Breast epithelium (tissue), 4 donors: ENCODE measurements around the gene RAB24. TPM values are rescaled to one million over a fixed set of nuclear protein-coding genes. Genes with fewer than 3 reads are reported as not detected.

ENCODE experiments used
- DNase-seq, 2 donors: peaks; one replicate each; pipeline ENCODE4 v3.0.0-alpha.2; 2019; ENCODE audit warnings: low spot score in 2 of 2
- H3K27ac ChIP-seq, 2 donors: fragments of 200-600 bp; sonication (generic) in 1 of 2; one replicate each; pipeline ENCODE4 v1.5.1; 2016 to 2019; ENCODE audit warnings: mild to moderate bottlenecking in 1 of 2
- H3K27me3 ChIP-seq, 2 donors: fragments of 200-600 bp; sonication (generic) in 1 of 2; one replicate each; pipeline versions ENCODE4 v1.5.1 to v1.6.0; 2017 to 2019; ENCODE audit warnings: control low read depth in 1 of 2, mild to moderate bottlenecking in 1 of 2
- H3K36me3 ChIP-seq: fragments of 200-600 bp; one replicate; pipeline ENCODE4 v1.5.1; 2019
- H3K4me1 ChIP-seq, 2 donors: fragments of 200-600 bp; sonication (generic); one replicate each; pipeline ENCODE4 v1.5.1; 2016 to 2019; ENCODE audit warnings: control low read depth in 1 of 2
- H3K4me3 ChIP-seq, 3 donors: fragments of 200-600 bp; sonication (generic); 1 replicate in 2 of 3; 2 replicates in 1 of 3; pipeline ENCODE4 v1.5.1; 2016 to 2019; ENCODE audit warnings: mild to moderate bottlenecking in 3 of 3, moderate library complexity in 2 of 3
- H3K9me3 ChIP-seq, 2 donors: fragments of 200-600 bp; sonication (generic) in 1 of 2; one replicate each; pipeline ENCODE4 v1.5.1; 2016 to 2019; ENCODE audit warnings: control low read depth in 1 of 2
- POLR2A ChIP-seq: fragments of 450-650 bp; IDR thresholded peaks from one replicate; pipeline ENCODE4 v1.6.1; 2016; ENCODE audit warnings: antibody characterized with exemption, mild to moderate bottlenecking, moderate library complexity
- POLR2AphosphoS5 ChIP-seq, 3 donors: sonication (generic); formaldehyde crosslinking; IDR thresholded peaks; one replicate each; pipeline ENCODE4 v1.6.1; 2017; ENCODE audit warnings: antibody characterized with exemption in 3 of 3
- intact Hi-C: fragments of 100-400 bp; cut with DNase I; formaldehyde crosslinking; loops from one replicate; pipeline ENCODE4 v1.15.1; 2023; ENCODE audit warnings: low total_unique reads
- total RNA-seq, 3 donors: library from RNA; depleted of rRNA; stranded (reverse); fragments of >200 nt; gene quantifications; one replicate each; pipeline ENCODE4 v1.1.0, GENCODE V29; 2016
- TF ChIP-seq, protein P1 (sequence below), 3 donors: fragments of 450-650 bp; IDR thresholded peaks; one replicate each; pipeline ENCODE4 v1.5.1; 2016 to 2017; ENCODE audit warnings: antibody characterized with exemption in 3 of 3, mild to moderate bottlenecking in 3 of 3, moderate library complexity in 3 of 3

The RAB24 gene
- total RNA-seq, 3 donors from 2014 or later, result 21.4 to 62.9 (median 36.0) TPM

DNA sequence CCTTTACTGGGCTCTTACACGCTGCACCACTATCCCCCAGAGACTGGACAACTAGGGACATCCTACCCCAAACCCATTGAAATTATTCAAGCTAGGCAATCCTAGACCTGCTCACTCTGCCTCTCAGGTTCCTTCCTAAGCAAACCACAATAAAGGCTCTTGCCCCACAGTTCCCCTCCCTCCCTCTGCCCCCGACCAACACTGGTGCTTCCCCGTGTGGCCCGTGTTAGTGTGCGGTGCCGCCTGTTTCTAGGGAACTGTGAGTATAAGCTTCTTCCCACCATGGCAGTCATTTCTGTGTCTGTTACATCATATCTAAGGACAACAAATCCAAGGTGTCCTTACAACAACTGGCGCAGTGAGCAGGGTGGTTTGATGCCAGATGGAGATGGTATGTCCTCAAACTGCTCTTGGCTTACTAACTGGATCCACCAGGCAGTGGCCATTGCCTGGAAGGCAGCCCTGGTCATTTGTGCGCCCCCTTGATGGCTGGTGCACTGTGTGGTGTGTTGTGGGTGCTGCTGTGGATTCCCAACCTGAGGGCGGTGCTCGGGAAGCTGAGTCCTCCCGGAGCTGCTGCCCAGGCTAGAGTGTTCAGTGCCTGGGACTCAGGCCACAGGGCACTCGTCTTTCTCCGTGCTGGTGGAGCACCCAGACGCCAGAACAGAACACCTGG is 16.5 kb upstream of the RAB24 start:
- no peaks in the 10 kb centered on the region for H3K36me3 ChIP-seq
- no peak for DNase-seq
- intact Hi-C loops, result loop anchor here (5.0 to 10.0 kb wide), 2 partner anchors 45 to 208 kb away; no protein-coding TSS in a partner anchor
- H3K4me3 ChIP-seq, result no peak overlapping the region
- no peaks in the 10 kb centered on the region for H3K27me3 ChIP-seq
- no peak overlapping the region for H3K27ac ChIP-seq
- H3K4me1 ChIP-seq, result no peaks in the 10 kb centered on the region
- TF ChIP-seq POLR2A (no peak), POLR2AphosphoS5 (IDR thresholded peaks at IDR 0.05) (no peak)
- TF ChIP-seq, protein P1, sequence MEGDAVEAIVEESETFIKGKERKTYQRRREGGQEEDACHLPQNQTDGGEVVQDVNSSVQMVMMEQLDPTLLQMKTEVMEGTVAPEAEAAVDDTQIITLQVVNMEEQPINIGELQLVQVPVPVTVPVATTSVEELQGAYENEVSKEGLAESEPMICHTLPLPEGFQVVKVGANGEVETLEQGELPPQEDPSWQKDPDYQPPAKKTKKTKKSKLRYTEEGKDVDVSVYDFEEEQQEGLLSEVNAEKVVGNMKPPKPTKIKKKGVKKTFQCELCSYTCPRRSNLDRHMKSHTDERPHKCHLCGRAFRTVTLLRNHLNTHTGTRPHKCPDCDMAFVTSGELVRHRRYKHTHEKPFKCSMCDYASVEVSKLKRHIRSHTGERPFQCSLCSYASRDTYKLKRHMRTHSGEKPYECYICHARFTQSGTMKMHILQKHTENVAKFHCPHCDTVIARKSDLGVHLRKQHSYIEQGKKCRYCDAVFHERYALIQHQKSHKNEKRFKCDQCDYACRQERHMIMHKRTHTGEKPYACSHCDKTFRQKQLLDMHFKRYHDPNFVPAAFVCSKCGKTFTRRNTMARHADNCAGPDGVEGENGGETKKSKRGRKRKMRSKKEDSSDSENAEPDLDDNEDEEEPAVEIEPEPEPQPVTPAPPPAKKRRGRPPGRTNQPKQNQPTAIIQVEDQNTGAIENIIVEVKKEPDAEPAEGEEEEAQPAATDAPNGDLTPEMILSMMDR (IDR thresholded peaks at IDR 0.05), result no peak
- H3K9me3 ChIP-seq, result no peaks in the 10 kb centered on the region

DNA sequence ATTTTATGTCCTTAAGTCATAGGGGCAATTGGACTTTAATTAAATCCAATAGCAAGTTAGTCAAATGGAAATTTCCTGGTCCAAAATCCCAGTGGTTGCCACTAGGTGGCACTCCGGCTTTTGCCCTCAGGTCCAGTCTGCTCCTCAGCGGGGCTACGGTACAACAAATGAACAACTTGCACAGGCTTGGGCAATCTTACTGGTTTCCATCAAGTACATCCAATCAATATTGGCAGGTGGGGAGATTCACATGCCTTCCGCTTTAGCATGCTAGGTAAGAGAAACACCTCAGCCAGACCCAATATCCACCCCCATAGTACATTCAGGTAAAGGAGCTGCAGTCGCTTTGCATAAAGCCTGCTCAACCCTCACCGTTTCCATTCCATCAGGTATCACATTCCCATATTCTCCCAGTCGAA is 14.4 kb upstream of the RAB24 start:
- H3K4me3 ChIP-seq, result no peak overlapping the region
- peak; percentile 67 to 75 for DNase-seq
- H3K9me3 ChIP-seq, result no peaks in the 10 kb centered on the region
- no peaks in the 10 kb centered on the region for H3K4me1 ChIP-seq
- no peaks in the 10 kb centered on the region for H3K27me3 ChIP-seq
- H3K36me3 ChIP-seq, result no peaks in the 10 kb centered on the region
- no peak overlapping the region for H3K27ac ChIP-seq
- TF ChIP-seq POLR2A (no peak), POLR2AphosphoS5 (IDR thresholded peaks at IDR 0.05) (no peak)
- TF ChIP-seq, protein P1 (IDR thresholded peaks at IDR 0.05), result peak; percentile 79 to 88 (median 81)
- intact Hi-C loops, result loop anchor here (5.0 to 10.0 kb wide), 2 partner anchors 47 to 206 kb away; no protein-coding TSS in a partner anchor

DNA sequence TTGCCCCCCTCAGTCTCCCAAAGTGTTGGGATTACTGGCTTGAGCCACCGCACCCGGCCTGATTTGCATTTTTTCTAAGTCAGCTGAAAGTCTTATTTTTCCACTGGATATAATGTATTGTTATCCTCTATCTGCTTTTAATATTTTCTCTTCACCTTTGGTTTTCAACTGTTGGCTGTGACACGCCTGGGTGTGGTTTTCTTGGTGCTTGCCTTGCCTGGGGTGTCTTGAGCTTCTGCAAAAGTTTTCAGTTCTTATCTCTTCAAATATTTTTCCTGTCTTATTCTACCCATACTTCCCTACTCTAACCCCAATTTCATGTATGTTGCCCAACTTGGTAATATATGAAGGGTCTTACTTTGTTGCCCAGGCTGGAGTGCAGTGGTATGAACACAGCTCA is 12.5 kb upstream of the RAB24 start:
- no peaks in the 10 kb centered on the region for H3K9me3 ChIP-seq
- H3K27ac ChIP-seq, result no peak overlapping the region
- H3K27me3 ChIP-seq, result no peaks in the 10 kb centered on the region
- DNase-seq, result no peak
- peaks cover 5 to 8% of the 10 kb centered on the region in 2 donors for H3K4me1 ChIP-seq
- H3K4me3 ChIP-seq, result no peak overlapping the region
- intact Hi-C loops, result loop anchor here (5.0 to 10.0 kb wide), 2 partner anchors 49 to 204 kb away; no protein-coding TSS in a partner anchor
- TF ChIP-seq POLR2AphosphoS5 (IDR thresholded peaks at IDR 0.05) (no peak), POLR2A (no peak)
- TF ChIP-seq, protein P1 (IDR thresholded peaks at IDR 0.05), result no peak
- no peaks in the 10 kb centered on the region for H3K36me3 ChIP-seq

DNA sequence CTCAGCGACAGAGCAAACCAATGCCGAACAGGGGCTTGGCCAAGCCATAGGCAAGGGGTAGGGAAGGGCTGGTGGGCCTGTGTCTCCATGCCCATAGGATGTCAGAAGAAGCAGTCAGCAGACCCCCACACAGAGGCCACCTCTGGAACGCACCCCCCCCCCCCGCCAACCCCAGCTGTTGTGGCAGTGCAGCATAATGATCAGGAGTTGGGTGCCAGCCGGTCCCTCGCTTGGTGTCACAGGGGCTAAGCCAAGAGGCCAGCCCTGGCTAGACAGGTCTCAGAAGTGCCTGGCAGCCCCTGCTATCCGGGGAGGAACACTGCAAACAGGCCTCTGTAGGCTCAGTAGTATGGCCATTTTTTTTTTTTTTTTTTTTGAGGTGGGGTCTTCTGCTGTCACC is 11.9 kb upstream of the RAB24 start:
- H3K27me3 ChIP-seq, result no peaks in the 10 kb centered on the region
- H3K4me1 ChIP-seq, result peaks cover 5 to 11% of the 10 kb centered on the region in 2 donors
- no peak for TF ChIP-seq POLR2A
- TF ChIP-seq, protein P1 (IDR thresholded peaks at IDR 0.05), result no peak
- TF ChIP-seq POLR2AphosphoS5 (IDR thresholded peaks at IDR 0.05), result no peak
- H3K4me3 ChIP-seq, result no peak overlapping the region
- DNase-seq, result no peak
- H3K9me3 ChIP-seq, result no peaks in the 10 kb centered on the region
- H3K36me3 ChIP-seq, result no peaks in the 10 kb centered on the region
- no peak overlapping the region for H3K27ac ChIP-seq
- intact Hi-C loops, result loop anchor here (5.0 to 10.0 kb wide), 2 partner anchors 49 to 203 kb away; no protein-coding TSS in a partner anchor
